ENCODE results near the gene ETV7. TPM values are rescaled to one million over a fixed set of nuclear protein-coding genes. Genes with fewer than 3 reads are reported as not detected.

The ETV7 gene
- total RNA-seq, 5 donors from 2014 or later (not counting 1 experiment from before 2014, with no cell fraction given): 0.44 to 3.3 (median 1.1) TPM

- ATAC-seq (replicated peaks in 1 of 4): no peak
- Mint-ChIP-seq H3K4me3 (no peak overlapping the region), H3K9me3 (no peaks in the 10 kb centered on the region), H3K27ac (no peak overlapping the region), H3K4me1 (peaks cover 0 to 9% (median 0%) of the 10 kb centered on the region in 3 donors), H3K27me3 (peaks cover 0 to 14% of the 10 kb centered on the region in 2 donors), H3K36me3 (peaks cover 16% of the 10 kb centered on the region)
- 95% methylated on average over 2 of the region's 8 CpGs for WGBS (ENCODE audit: insufficient coverage)
- ChIA-PET CTCF (no interaction called here), POLR2A (no interaction called here)
- H3K27ac ChIP-seq (ENCODE audit: low read length): no peak overlapping the region
- H3K4me1 ChIP-seq (ENCODE audit: control insufficient read depth in 1 of 2, extremely low read depth in 1 of 2, insufficient read depth in 2 of 2, low read length in 2 of 2): no peaks in the 10 kb centered on the region
- peaks cover 0 to 4% of the 10 kb centered on the region in 2 experiments for H3K27me3 ChIP-seq (replicated peaks in 1 of 2; ENCODE audit: control insufficient read depth in 2 of 2, extremely low read depth in 1 of 2, insufficient read depth in 2 of 2, low read length in 1 of 2)
- H3K4me3 ChIP-seq (ENCODE audit: control insufficient read depth in 1 of 2, extremely low read depth in 1 of 2, low read length in 1 of 2): no peak overlapping the region
- no peaks in the 10 kb centered on the region for H3K9me3 ChIP-seq
- no peak for DNase-seq
- no peaks in the 10 kb centered on the region for H3K36me3 ChIP-seq (ENCODE audit: control insufficient read depth in 2 of 2, extremely low read depth in 1 of 2, insufficient read depth in 1 of 2, low read length in 1 of 2)
Observed at GRCh38 chr6:36376183-36376582, 11.3 kb downstream of the ETV7 start.

GRCh38 chr6:36375644-36376155 lies 11.8 kb downstream of the ETV7 start:
- no peak overlapping the region for H3K27ac Mint-ChIP-seq
- CTCF ChIA-PET: no interaction called here
- DNase-seq (no peak), ATAC-seq (replicated peaks in 1 of 4) (no peak)
- peaks cover 0 to 6% of the 10 kb centered on the region in 2 experiments for H3K27me3 ChIP-seq (replicated peaks in 1 of 2; ENCODE audit: control insufficient read depth in 2 of 2, extremely low read depth in 1 of 2, insufficient read depth in 2 of 2, low read length in 1 of 2)
- H3K27me3 Mint-ChIP-seq: peaks cover 0 to 14% of the 10 kb centered on the region in 2 donors
- POLR2A ChIA-PET: no interaction called here
- H3K36me3 Mint-ChIP-seq: peaks cover 17% of the 10 kb centered on the region
- H3K27ac ChIP-seq (ENCODE audit: low read length): no peak overlapping the region
- H3K4me3 Mint-ChIP-seq: no peak overlapping the region
- no peaks in the 10 kb centered on the region for H3K9me3 Mint-ChIP-seq
- no peaks in the 10 kb centered on the region for H3K4me1 ChIP-seq (ENCODE audit: control insufficient read depth in 1 of 2, extremely low read depth in 1 of 2, insufficient read depth in 2 of 2, low read length in 2 of 2)
- 95% methylated on average over 20 of the region's 20 CpGs for WGBS (ENCODE audit: insufficient coverage)
- no peak overlapping the region for H3K4me3 ChIP-seq (ENCODE audit: control insufficient read depth in 1 of 2, extremely low read depth in 1 of 2, low read length in 1 of 2)
- no peaks in the 10 kb centered on the region for H3K9me3 ChIP-seq
- no peaks in the 10 kb centered on the region for H3K36me3 ChIP-seq (ENCODE audit: control insufficient read depth in 2 of 2, extremely low read depth in 1 of 2, insufficient read depth in 1 of 2, low read length in 1 of 2)
- peaks cover 0 to 9% (median 0%) of the 10 kb centered on the region in 3 donors for H3K4me1 Mint-ChIP-seq

GRCh38 chr6:36374972-36375371 lies 12.5 kb downstream of the ETV7 start:
- H3K4me3 Mint-ChIP-seq: no peak overlapping the region
- no peaks in the 10 kb centered on the region for H3K4me1 ChIP-seq (ENCODE audit: control insufficient read depth in 1 of 2, extremely low read depth in 1 of 2, insufficient read depth in 2 of 2, low read length in 2 of 2)
- no peak for ATAC-seq (replicated peaks in 1 of 4)
- H3K9me3 ChIP-seq: no peaks in the 10 kb centered on the region
- H3K4me3 ChIP-seq (ENCODE audit: control insufficient read depth in 1 of 2, extremely low read depth in 1 of 2, low read length in 1 of 2): no peak overlapping the region
- H3K27ac ChIP-seq (ENCODE audit: low read length): no peak overlapping the region
- peaks cover 0 to 14% of the 10 kb centered on the region in 2 donors for H3K27me3 Mint-ChIP-seq
- H3K36me3 ChIP-seq (ENCODE audit: control insufficient read depth in 2 of 2, extremely low read depth in 1 of 2, insufficient read depth in 1 of 2, low read length in 1 of 2): no peaks in the 10 kb centered on the region
- DNase-seq: no peak
- peaks cover 0 to 9% (median 0%) of the 10 kb centered on the region in 3 donors for H3K4me1 Mint-ChIP-seq
- ChIA-PET POLR2A (no interaction called here), CTCF (no interaction called here)
- peaks cover 19% of the 10 kb centered on the region for H3K36me3 Mint-ChIP-seq
- peaks cover 0 to 6% of the 10 kb centered on the region in 2 experiments for H3K27me3 ChIP-seq (replicated peaks in 1 of 2; ENCODE audit: control insufficient read depth in 2 of 2, extremely low read depth in 1 of 2, insufficient read depth in 2 of 2, low read length in 1 of 2)
- WGBS (ENCODE audit: insufficient coverage): 94% methylated on average over 2 of the region's 8 CpGs
- no peak overlapping the region for H3K27ac Mint-ChIP-seq
- H3K9me3 Mint-ChIP-seq: no peaks in the 10 kb centered on the region

GRCh38 chr6:36374194-36374593 lies 13.3 kb downstream of the ETV7 start:
- peaks cover 19% of the 10 kb centered on the region for H3K36me3 Mint-ChIP-seq
- no peaks in the 10 kb centered on the region for H3K36me3 ChIP-seq (ENCODE audit: control insufficient read depth in 2 of 2, extremely low read depth in 1 of 2, insufficient read depth in 1 of 2, low read length in 1 of 2)
- no peak for ATAC-seq (replicated peaks in 1 of 4)
- H3K4me1 Mint-ChIP-seq: peaks cover 0 to 9% (median 0%) of the 10 kb centered on the region in 3 donors
- peaks cover 0 to 14% of the 10 kb centered on the region in 2 donors for H3K27me3 Mint-ChIP-seq
- no peaks in the 10 kb centered on the region for H3K9me3 ChIP-seq
- 90% methylated on average over 3 of the region's 4 CpGs for WGBS (ENCODE audit: insufficient coverage)
- DNase-seq: no peak
- H3K4me3 ChIP-seq (ENCODE audit: control insufficient read depth in 1 of 2, extremely low read depth in 1 of 2, low read length in 1 of 2): no peak overlapping the region
- no peaks in the 10 kb centered on the region for H3K9me3 Mint-ChIP-seq
- ChIA-PET POLR2A (no interaction called here), CTCF (no interaction called here)
- no peak overlapping the region for H3K4me3 Mint-ChIP-seq
- H3K27me3 ChIP-seq (replicated peaks in 1 of 2; ENCODE audit: control insufficient read depth in 2 of 2, extremely low read depth in 1 of 2, insufficient read depth in 2 of 2, low read length in 1 of 2): peaks cover 0 to 6% of the 10 kb centered on the region in 2 experiments
- no peaks in the 10 kb centered on the region for H3K4me1 ChIP-seq (ENCODE audit: control insufficient read depth in 1 of 2, extremely low read depth in 1 of 2, insufficient read depth in 2 of 2, low read length in 2 of 2)
- no peak overlapping the region for H3K27ac ChIP-seq (ENCODE audit: low read length)
- H3K27ac Mint-ChIP-seq: no peak overlapping the region

- Histone ChIP-seq H3K4me1 (ENCODE audit: control insufficient read depth in 1 of 2, extremely low read depth in 1 of 2, insufficient read depth in 2 of 2, low read length in 2 of 2) (no peaks in the 10 kb centered on the region), H3K27ac (ENCODE audit: low read length) (no peak overlapping the region), H3K27me3 (replicated peaks in 1 of 2; ENCODE audit: control insufficient read depth in 2 of 2, extremely low read depth in 1 of 2, insufficient read depth in 2 of 2, low read length in 1 of 2) (peaks cover 0 to 6% of the 10 kb centered on the region in 2 experiments), H3K36me3 (ENCODE audit: control insufficient read depth in 2 of 2, extremely low read depth in 1 of 2, insufficient read depth in 1 of 2, low read length in 1 of 2) (no peaks in the 10 kb centered on the region), H3K9me3 (no peaks in the 10 kb centered on the region), H3K4me3 (ENCODE audit: control insufficient read depth in 1 of 2, extremely low read depth in 1 of 2, low read length in 1 of 2) (no peak overlapping the region)
- ChIA-PET CTCF (interaction anchor here in 1 of 2 donors (0.6 kb wide), 1 partner anchor 274 kb away, joined by 3 read pairs; no protein-coding TSS in a partner anchor), POLR2A (no interaction called here)
- Mint-ChIP-seq H3K9me3 (no peaks in the 10 kb centered on the region), H3K4me1 (peaks cover 0 to 5% (median 0%) of the 10 kb centered on the region in 3 donors), H3K27me3 (peaks cover 0 to 14% of the 10 kb centered on the region in 2 donors), H3K36me3 (peaks cover 24% of the 10 kb centered on the region), H3K4me3 (no peak overlapping the region), H3K27ac (no peak overlapping the region)
- 70% methylated on average over 8 of the region's 15 CpGs for WGBS (ENCODE audit: insufficient coverage)
- DNase-seq: no peak
- ATAC-seq (replicated peaks in 1 of 4): no peak
Observed at GRCh38 chr6:36373368-36374019, 14.0 kb downstream of the ETV7 start.

- H3K4me3 ChIP-seq (ENCODE audit: control insufficient read depth in 1 of 2, extremely low read depth in 1 of 2, low read length in 1 of 2): no peak overlapping the region
- H3K27ac ChIP-seq (ENCODE audit: low read length): no peak overlapping the region
- Mint-ChIP-seq H3K36me3 (peaks cover 24% of the 10 kb centered on the region), H3K27ac (no peak overlapping the region), H3K27me3 (peaks cover 0 to 14% of the 10 kb centered on the region in 2 donors), H3K9me3 (no peaks in the 10 kb centered on the region), H3K4me3 (no peak overlapping the region), H3K4me1 (no peaks in the 10 kb centered on the region)
- POLR2A ChIA-PET: no interaction called here
- CTCF ChIA-PET: no interaction called here
- peaks cover 0 to 6% of the 10 kb centered on the region in 2 experiments for H3K27me3 ChIP-seq (replicated peaks in 1 of 2; ENCODE audit: control insufficient read depth in 2 of 2, extremely low read depth in 1 of 2, insufficient read depth in 2 of 2, low read length in 1 of 2)
- no peaks in the 10 kb centered on the region for H3K4me1 ChIP-seq (ENCODE audit: control insufficient read depth in 1 of 2, extremely low read depth in 1 of 2, insufficient read depth in 2 of 2, low read length in 2 of 2)
- ATAC-seq (replicated peaks in 1 of 4) (no peak), DNase-seq (no peak)
- no peaks in the 10 kb centered on the region for H3K9me3 ChIP-seq
- no peaks in the 10 kb centered on the region for H3K36me3 ChIP-seq (ENCODE audit: control insufficient read depth in 2 of 2, extremely low read depth in 1 of 2, insufficient read depth in 1 of 2, low read length in 1 of 2)
- WGBS (ENCODE audit: insufficient coverage): 93% methylated on average over 6 of the region's 6 CpGs
Observed at GRCh38 chr6:36372088-36372487, 15.4 kb downstream of the ETV7 start.

Measured in T-cell (primary cell).